Urothelium cell line (cell line): ENCODE measurements around the gene TMTC3.

ENCODE experiments used
- DNase-seq: peaks from one replicate; pipeline ENCODE4 v3.0.0; 2011; ENCODE audit warnings: low spot score, mixed read lengths
- FAIRE-seq: peaks from 2 replicates; lab custom pipeline; 2011; peaks lifted over from hg19 to GRCh38; lab: Jason Lieb, UNC

The TMTC3 gene

GRCh38 chr12:88219861-88220260 lies 77.8 kb downstream of the TMTC3 start:
- FAIRE-seq, result no peak
- DNase-seq, result no peak

GRCh38 chr12:88223519-88223918 lies 81.4 kb downstream of the TMTC3 start:
- no peak for FAIRE-seq
- no peak for DNase-seq

- no peak for FAIRE-seq
- no peak for DNase-seq
These were observed 83.7 kb downstream of the TMTC3 start for GRCh38 chr12:88225776-88226175.

GRCh38 chr12:88227263-88227662 lies 85.2 kb downstream of the TMTC3 start:
- FAIRE-seq (no peak), DNase-seq (no peak)

GRCh38 chr12:88227871-88228270 lies 85.8 kb downstream of the TMTC3 start:
- DNase-seq (no peak), FAIRE-seq (no peak)

GRCh38 chr12:88228720-88229119 lies 86.6 kb downstream of the TMTC3 start:
- DNase-seq (no peak), FAIRE-seq (no peak)

GRCh38 chr12:88230271-88230670 lies 88.2 kb downstream of the TMTC3 start:
- FAIRE-seq, result no peak

GRCh38 chr12:88235183-88235833 lies 93.2 kb downstream of the TMTC3 start:
- DNase-seq (no peak), FAIRE-seq (no peak)

More at GRCh38 chr12:88230271-88230670, 88.2 kb downstream of the TMTC3 start:
- DNase-seq, result no peak

- FAIRE-seq (no peak), DNase-seq (no peak)
These were observed 95.8 kb downstream of the TMTC3 start for GRCh38 chr12:88237954-88238353.

- DNase-seq (no peak), FAIRE-seq (no peak)
These were observed 96.3 kb downstream of the TMTC3 start for GRCh38 chr12:88238406-88238805.

GRCh38 chr12:88241862-88242570 lies 99.9 kb downstream of the TMTC3 start:
- FAIRE-seq (no peak), DNase-seq (peak; percentile 48)

GRCh38 chr12:88242571-88242925 lies 100.4 kb downstream of the TMTC3 start:
- no peak for FAIRE-seq

GRCh38 chr12:88242939-88243338 lies 100.8 kb downstream of the TMTC3 start:
- DNase-seq (no peak), FAIRE-seq (no peak)

More at GRCh38 chr12:88242571-88242925, 100.4 kb downstream of the TMTC3 start:
- DNase-seq, result no peak

- no peak for FAIRE-seq
- DNase-seq, result no peak
These were observed 101.9 kb downstream of the TMTC3 start for GRCh38 chr12:88243982-88244381.

- DNase-seq, result no peak
- FAIRE-seq, result no peak
These were observed 103.8 kb downstream of the TMTC3 start for GRCh38 chr12:88245905-88246304.

GRCh38 chr12:88247241-88247643 lies 105.1 kb downstream of the TMTC3 start:
- peak; percentile 48 for DNase-seq
- no peak for FAIRE-seq

- FAIRE-seq (no peak), DNase-seq (no peak)
These were observed 106.5 kb downstream of the TMTC3 start for GRCh38 chr12:88248606-88249005.
